ENCODE results near the gene TMEM229B. TPM values are rescaled to one million over a fixed set of nuclear protein-coding genes. Genes with fewer than 3 reads are reported as not detected.

The TMEM229B gene
- total and polyA plus RNA-seq, 2 donors (not counting 1 experiment from before 2014, with no cell fraction given) = 6.9 to 8.2 TPM

DNA sequence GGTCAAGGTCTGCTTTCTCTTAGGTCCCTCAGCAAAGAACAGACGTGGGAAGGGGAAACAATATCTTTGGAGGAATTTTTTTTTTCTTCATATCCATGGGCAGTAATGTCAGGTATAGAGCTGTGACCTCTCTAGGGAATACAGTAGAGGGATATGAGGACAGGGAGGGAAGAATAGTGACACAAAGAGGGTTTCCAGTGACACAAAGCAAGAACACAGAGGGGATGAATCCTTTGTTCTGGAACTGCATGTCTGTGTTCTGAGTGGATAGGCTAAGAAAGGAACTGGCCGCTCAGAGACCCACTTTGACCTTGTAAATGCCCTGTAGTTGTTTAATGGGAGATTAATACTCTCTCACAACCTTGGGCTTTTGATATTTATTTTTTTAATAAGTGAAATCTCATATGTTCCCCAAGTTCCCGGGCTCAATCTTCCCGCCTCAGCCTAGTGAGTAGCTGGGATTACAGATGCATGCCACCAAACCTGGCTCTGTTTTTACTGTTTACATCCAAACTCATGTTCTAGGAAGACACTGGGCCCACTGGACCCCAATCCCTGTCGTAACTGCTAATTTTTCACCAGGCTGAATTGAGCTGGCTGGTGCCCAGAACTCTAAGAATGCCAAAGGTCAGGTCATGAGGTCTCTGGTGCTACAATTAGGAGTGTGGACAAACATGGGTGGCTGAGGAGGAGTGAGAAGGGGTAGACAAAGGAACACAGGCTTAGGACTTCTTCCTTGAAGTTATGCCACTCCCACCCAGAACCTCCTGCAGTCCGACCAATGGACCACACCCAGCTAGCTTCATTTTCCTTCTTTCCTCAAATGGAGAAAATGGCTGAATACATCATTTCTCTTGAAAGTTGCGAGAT is 35.5 kb upstream of the TMEM229B start:
- no peak for ATAC-seq (ENCODE audit: low read depth)
- H3K4me3 Mint-ChIP-seq = no peak overlapping the region

DNA sequence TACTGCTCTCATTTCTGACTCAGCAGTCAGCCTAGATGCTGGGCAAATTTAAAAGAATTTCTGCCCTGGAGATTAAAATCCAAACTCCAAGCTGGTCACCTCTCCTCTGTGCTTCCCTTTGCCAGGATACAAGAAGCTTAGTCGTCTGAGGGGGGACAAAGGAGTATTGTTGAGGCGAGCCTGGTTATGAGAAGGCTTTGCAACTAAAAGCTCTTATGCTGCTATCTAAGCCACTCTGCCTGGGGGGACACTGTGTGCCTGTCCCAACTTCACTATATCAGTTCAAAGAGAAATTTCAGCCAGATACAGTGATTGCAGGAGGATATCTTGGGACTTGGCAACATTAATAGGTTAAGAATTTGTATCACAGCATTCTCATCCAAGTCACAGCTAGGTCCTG is 33.7 kb upstream of the TMEM229B start:
- Histone ChIP-seq H2AFZ (ENCODE audit: insufficient read depth, low read depth, low read length, poor library complexity, severe bottlenecking) (no peak overlapping the region), H3K4me2 (replicated peaks; ENCODE audit: low read depth, low read length, poor library complexity, severe bottlenecking) (no peak overlapping the region), H3K27ac (ENCODE audit: low read length in 2 of 2) (no peak overlapping the region), H3K27me3 (replicated peaks in 1 of 4; ENCODE audit: control extremely low read depth in 1 of 4, control insufficient read depth in 3 of 4, insufficient read depth in 4 of 4, low read length in 3 of 4) (peaks cover 0 to 24% (median 12%) of the 10 kb centered on the region in 4 experiments), H3K9me3 (ENCODE audit: control extremely low read depth in 1 of 3, control insufficient read depth in 2 of 3, insufficient read depth in 1 of 3, low read length in 2 of 3) (no peaks in the 10 kb centered on the region), H3K4me1 (ENCODE audit: control insufficient read depth in 2 of 2, insufficient read depth in 2 of 2, low read length in 2 of 2) (peaks cover 0 to 3% of the 10 kb centered on the region in 2 donors), H3K4me3 (ENCODE audit: control extremely low read depth in 1 of 5, extremely low read depth in 1 of 5, insufficient read depth in 1 of 5, low read depth in 2 of 5, low read length in 4 of 5) (no peak overlapping the region), H4K20me1 (ENCODE audit: control insufficient read depth, insufficient read depth, low read length, poor library complexity, severe bottlenecking) (no peaks in the 10 kb centered on the region), H3K9ac (ENCODE audit: low read length) (no peak overlapping the region), H3K36me3 (replicated peaks in 1 of 2; ENCODE audit: control extremely low read depth in 1 of 2, control insufficient read depth in 1 of 2, extremely low read depth in 1 of 2, insufficient read depth in 2 of 2, low read length in 1 of 2) (no peaks in the 10 kb centered on the region), H3K79me2 (ENCODE audit: control insufficient read depth, insufficient read depth, low read length) (no peaks in the 10 kb centered on the region)
- TF ChIP-seq, protein P1, sequence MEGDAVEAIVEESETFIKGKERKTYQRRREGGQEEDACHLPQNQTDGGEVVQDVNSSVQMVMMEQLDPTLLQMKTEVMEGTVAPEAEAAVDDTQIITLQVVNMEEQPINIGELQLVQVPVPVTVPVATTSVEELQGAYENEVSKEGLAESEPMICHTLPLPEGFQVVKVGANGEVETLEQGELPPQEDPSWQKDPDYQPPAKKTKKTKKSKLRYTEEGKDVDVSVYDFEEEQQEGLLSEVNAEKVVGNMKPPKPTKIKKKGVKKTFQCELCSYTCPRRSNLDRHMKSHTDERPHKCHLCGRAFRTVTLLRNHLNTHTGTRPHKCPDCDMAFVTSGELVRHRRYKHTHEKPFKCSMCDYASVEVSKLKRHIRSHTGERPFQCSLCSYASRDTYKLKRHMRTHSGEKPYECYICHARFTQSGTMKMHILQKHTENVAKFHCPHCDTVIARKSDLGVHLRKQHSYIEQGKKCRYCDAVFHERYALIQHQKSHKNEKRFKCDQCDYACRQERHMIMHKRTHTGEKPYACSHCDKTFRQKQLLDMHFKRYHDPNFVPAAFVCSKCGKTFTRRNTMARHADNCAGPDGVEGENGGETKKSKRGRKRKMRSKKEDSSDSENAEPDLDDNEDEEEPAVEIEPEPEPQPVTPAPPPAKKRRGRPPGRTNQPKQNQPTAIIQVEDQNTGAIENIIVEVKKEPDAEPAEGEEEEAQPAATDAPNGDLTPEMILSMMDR (IDR thresholded peaks at IDR 0.05) = no peak
- no peak for TF ChIP-seq EZH2 (IDR thresholded peaks at IDR 0.05; ENCODE audit: borderline replicate concordance, insufficient read depth, low read depth, low read length, poor library complexity, severe bottlenecking)
- Mint-ChIP-seq H3K4me3 (no peak overlapping the region), H3K9me3 (ENCODE audit: insufficient read depth) (no peaks in the 10 kb centered on the region), H3K27ac (no peak overlapping the region), H3K4me1 (peaks cover 2% of the 10 kb centered on the region), H3K27me3 (peaks cover 42% of the 10 kb centered on the region)
- DNase-seq (no peak), ATAC-seq (ENCODE audit: low read depth) (no peak)
- POLR2A ChIA-PET = no interaction called here
- intact Hi-C loops (cut with micrococcal nuclease) = no loop called here
- CTCF ChIA-PET = interaction anchor here (0.9 kb wide), 1 partner anchor 49 kb away, joined by 4 read pairs; no protein-coding TSS in a partner anchor
- no CpG with 5 or more reads among the region's 2 CpGs for WGBS (ENCODE audit: insufficient coverage)

More for the DNA sequence above, 35.5 kb upstream of the TMEM229B start:
- no peak for DNase-seq
- Histone ChIP-seq H3K27me3 (replicated peaks in 1 of 4; ENCODE audit: control extremely low read depth in 1 of 4, control insufficient read depth in 3 of 4, insufficient read depth in 4 of 4, low read length in 3 of 4) (peaks cover 0 to 24% (median 12%) of the 10 kb centered on the region in 4 experiments), H3K4me1 (ENCODE audit: control insufficient read depth in 2 of 2, insufficient read depth in 2 of 2, low read length in 2 of 2) (peaks cover 0 to 3% of the 10 kb centered on the region in 2 donors), H3K27ac (ENCODE audit: low read length in 2 of 2) (no peak overlapping the region), H3K9ac (ENCODE audit: low read length) (no peak overlapping the region), H3K36me3 (replicated peaks in 1 of 2; ENCODE audit: control extremely low read depth in 1 of 2, control insufficient read depth in 1 of 2, extremely low read depth in 1 of 2, insufficient read depth in 2 of 2, low read length in 1 of 2) (no peaks in the 10 kb centered on the region), H3K9me3 (ENCODE audit: control extremely low read depth in 1 of 3, control insufficient read depth in 2 of 3, insufficient read depth in 1 of 3, low read length in 2 of 3) (no peaks in the 10 kb centered on the region), H3K4me2 (replicated peaks; ENCODE audit: low read depth, low read length, poor library complexity, severe bottlenecking) (no peak overlapping the region), H3K79me2 (ENCODE audit: control insufficient read depth, insufficient read depth, low read length) (no peaks in the 10 kb centered on the region), H3K4me3 (ENCODE audit: control extremely low read depth in 1 of 5, extremely low read depth in 1 of 5, insufficient read depth in 1 of 5, low read depth in 2 of 5, low read length in 4 of 5) (no peak overlapping the region), H4K20me1 (ENCODE audit: control insufficient read depth, insufficient read depth, low read length, poor library complexity, severe bottlenecking) (no peaks in the 10 kb centered on the region), H2AFZ (ENCODE audit: insufficient read depth, low read depth, low read length, poor library complexity, severe bottlenecking) (no peak overlapping the region)
- 90% methylated on average over 3 of the region's 7 CpGs for WGBS (ENCODE audit: insufficient coverage)
- no peaks in the 10 kb centered on the region for H3K9me3 Mint-ChIP-seq (ENCODE audit: insufficient read depth)
- ChIA-PET POLR2A (no interaction called here), CTCF (interaction anchor here (0.7 to 3.2 kb wide), 2 partner anchors 97 kb away, joined by 4 to 37 read pairs; no protein-coding TSS in a partner anchor)
- TF ChIP-seq, protein P1 (IDR thresholded peaks at IDR 0.05) = no peak
- no peak for TF ChIP-seq EZH2 (IDR thresholded peaks at IDR 0.05; ENCODE audit: borderline replicate concordance, insufficient read depth, low read depth, low read length, poor library complexity, severe bottlenecking)
- peaks cover 2% of the 10 kb centered on the region for H3K4me1 Mint-ChIP-seq
- peaks cover 50% of the 10 kb centered on the region for H3K27me3 Mint-ChIP-seq
- intact Hi-C loops (cut with micrococcal nuclease) = no loop called here
- H3K27ac Mint-ChIP-seq = no peak overlapping the region
